Ishikawa (cell line): ENCODE measurements around the gene TLR8.

Experiments used
- CEBPB ChIP-seq: IDR thresholded peaks from 2 replicates; pipeline ENCODE4 v1.6.1; 2012
- EGR1 ChIP-seq: IDR thresholded peaks from 2 replicates; pipeline ENCODE4 v1.6.1; 2012
- EP300 ChIP-seq: IDR thresholded peaks from 2 replicates; pipeline ENCODE4 v1.6.1; 2012; ENCODE audit warnings: borderline replicate concordance
- FOXM1 ChIP-seq: IDR thresholded peaks from 2 replicates; pipeline ENCODE4 v1.6.1; 2012; ENCODE audit warnings: low read depth, borderline replicate concordance
- NFIC ChIP-seq: IDR thresholded peaks from 2 replicates; pipeline ENCODE4 v1.6.1; 2012
- RAD21 ChIP-seq: IDR thresholded peaks from 2 replicates; pipeline ENCODE4 v1.6.1; 2012; ENCODE audit warnings: low read depth
- TAF1 ChIP-seq: IDR thresholded peaks from 2 replicates; pipeline ENCODE4 v1.6.1; 2012; ENCODE audit warnings: low read depth, mild to moderate bottlenecking
- TCF12 ChIP-seq: IDR thresholded peaks from 2 replicates; pipeline ENCODE4 v1.6.1; 2012; ENCODE audit warnings: low read depth
- YY1 ChIP-seq: IDR thresholded peaks from 2 replicates; pipeline ENCODE4 v1.6.1; 2012; ENCODE audit warnings: low read depth

DNA sequence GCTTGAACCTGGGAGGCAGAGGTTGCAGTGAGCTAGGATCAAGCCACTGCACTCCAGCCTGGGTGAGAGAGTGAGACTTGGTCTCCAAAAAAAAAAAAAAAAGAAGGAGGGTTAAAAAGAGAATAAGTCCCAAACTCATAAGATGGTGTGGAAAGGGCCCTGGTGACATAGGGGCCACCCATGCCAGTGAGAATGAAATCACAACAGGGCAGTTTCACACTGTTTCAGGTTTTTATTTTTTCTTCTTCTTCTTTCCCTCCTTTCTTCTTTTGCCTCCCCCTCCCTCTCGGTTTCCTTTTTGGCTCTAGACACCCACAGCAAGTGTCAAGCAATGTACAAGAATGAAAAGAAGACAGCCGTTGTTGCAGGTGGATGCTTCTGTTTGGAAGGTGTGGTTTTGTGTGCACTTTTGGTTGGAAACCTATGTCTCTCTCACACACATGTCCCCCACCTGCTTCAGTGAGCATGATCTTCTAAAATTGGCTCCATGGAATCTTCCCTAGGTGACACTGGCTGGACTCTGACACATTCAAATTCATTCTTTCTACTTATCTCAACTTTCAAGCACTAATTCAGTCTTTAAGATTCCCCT is 14.4 kb upstream of the TLR8 start:
- no peak for TF ChIP-seq EP300
- TF ChIP-seq RAD21 = no peak
- TF ChIP-seq EGR1 = no peak
- TF ChIP-seq YY1 = no peak
- TF ChIP-seq FOXM1 = no peak
- TF ChIP-seq CEBPB = no peak
- TF ChIP-seq TCF12 = no peak
- no peak for TF ChIP-seq TAF1
- TF ChIP-seq NFIC = no peak
